Measurements from ENCODE around the gene BAX. TPM values are rescaled to one million over a fixed set of nuclear protein-coding genes. Genes with fewer than 3 reads are reported as not detected.
A peak's percentile ranks its signal among the peaks of the same experiment; 100 is the strongest.

BAX gene
- total RNA-seq, 4 donors from 2014 or later: 7.9 to 21.8 (median 18.0) TPM

DNA sequence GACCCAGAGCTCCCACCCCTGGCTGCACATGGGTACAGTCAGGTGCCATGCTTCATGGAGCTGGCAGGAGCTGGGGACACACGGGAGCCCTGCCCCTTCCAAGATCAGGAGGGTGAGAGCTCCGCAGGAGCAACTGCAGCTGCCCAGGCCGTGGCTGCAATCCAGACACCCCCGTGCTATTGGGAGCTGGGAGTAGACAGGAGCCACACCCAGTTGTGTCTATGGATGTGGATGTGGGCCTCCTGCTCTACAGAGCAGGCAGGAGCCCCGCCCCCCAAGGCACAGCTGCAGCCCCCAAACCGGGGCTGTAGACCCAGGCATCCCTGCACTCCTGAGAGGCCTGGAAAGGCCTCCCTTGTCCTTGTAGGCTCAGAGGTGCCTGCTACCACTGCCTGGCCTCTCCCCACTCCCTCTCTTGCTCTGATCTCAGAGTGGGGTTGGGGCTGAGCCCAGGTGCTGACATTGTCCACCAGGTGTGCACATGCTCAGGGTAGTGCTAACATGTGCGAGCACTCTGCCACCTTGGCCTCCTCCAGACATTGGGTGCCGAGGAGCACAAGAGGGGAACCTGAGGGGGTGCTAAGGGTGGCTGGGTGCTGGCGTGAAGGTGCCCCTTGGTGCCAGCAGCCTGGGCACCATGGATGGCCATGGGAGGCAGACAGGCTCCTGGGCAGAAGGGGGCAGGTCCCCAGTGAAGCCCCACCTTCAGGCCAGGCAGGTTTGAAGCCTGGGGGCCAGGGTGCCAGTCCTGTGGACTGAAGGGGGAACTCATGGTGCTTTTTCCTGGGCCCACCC is 8.0 kb upstream of the BAX start:
- Histone ChIP-seq H3K9me3 (no peaks in the 10 kb centered on the region), H3K27ac (no peak overlapping the region), H3K36me3 (no peaks in the 10 kb centered on the region), H3K4me3 (no peak overlapping the region), H3K27me3 (no peaks in the 10 kb centered on the region), H3K4me1 (no peaks in the 10 kb centered on the region)
- intact Hi-C loops (cut with DNase I; ENCODE audit: low total_unique reads): no loop called here
- peak in 1 of 2 donors; percentile 39 for ATAC-seq
- in situ Hi-C loops (cut with MboI; ENCODE audit: low sequenced_read_pairs in 4 of 4): no loop called here
- no peak for TF ChIP-seq POLR2A (IDR thresholded peaks at IDR 0.05)
- TF ChIP-seq, protein P1, sequence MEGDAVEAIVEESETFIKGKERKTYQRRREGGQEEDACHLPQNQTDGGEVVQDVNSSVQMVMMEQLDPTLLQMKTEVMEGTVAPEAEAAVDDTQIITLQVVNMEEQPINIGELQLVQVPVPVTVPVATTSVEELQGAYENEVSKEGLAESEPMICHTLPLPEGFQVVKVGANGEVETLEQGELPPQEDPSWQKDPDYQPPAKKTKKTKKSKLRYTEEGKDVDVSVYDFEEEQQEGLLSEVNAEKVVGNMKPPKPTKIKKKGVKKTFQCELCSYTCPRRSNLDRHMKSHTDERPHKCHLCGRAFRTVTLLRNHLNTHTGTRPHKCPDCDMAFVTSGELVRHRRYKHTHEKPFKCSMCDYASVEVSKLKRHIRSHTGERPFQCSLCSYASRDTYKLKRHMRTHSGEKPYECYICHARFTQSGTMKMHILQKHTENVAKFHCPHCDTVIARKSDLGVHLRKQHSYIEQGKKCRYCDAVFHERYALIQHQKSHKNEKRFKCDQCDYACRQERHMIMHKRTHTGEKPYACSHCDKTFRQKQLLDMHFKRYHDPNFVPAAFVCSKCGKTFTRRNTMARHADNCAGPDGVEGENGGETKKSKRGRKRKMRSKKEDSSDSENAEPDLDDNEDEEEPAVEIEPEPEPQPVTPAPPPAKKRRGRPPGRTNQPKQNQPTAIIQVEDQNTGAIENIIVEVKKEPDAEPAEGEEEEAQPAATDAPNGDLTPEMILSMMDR (IDR thresholded peaks at IDR 0.05 in 4 of 5, conservative IDR thresholded peaks at IDR 0.05 in 1 of 5): no peak
- DNase-seq: no peak

DNA sequence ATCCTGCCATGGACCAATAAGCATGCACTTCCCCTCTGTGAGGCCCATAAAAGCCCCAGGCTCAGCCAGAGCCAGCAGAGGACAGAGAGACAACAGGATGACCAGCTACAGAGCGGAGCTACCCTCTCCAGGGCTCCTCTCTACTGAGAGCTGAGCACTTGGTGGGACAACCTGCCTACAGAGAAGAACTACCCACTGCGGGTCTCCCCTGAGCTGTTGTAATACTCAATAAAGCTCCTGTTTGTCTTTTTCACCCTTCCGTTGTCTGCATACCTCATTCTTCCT is 7.5 kb upstream of the BAX start:
- no peak for DNase-seq
- Histone ChIP-seq H3K36me3 (no peaks in the 10 kb centered on the region), H3K4me1 (no peaks in the 10 kb centered on the region), H3K9me3 (no peaks in the 10 kb centered on the region), H3K4me3 (no peak overlapping the region), H3K27ac (no peak overlapping the region), H3K27me3 (no peaks in the 10 kb centered on the region)
- intact Hi-C loops (cut with DNase I; ENCODE audit: low total_unique reads) (no loop called here), in situ Hi-C loops (cut with MboI; ENCODE audit: low sequenced_read_pairs in 4 of 4) (no loop called here)
- TF ChIP-seq POLR2A (IDR thresholded peaks at IDR 0.05): no peak
- TF ChIP-seq, protein P1 (IDR thresholded peaks at IDR 0.05 in 4 of 5, conservative IDR thresholded peaks at IDR 0.05 in 1 of 5): no peak
- no peak for ATAC-seq

DNA sequence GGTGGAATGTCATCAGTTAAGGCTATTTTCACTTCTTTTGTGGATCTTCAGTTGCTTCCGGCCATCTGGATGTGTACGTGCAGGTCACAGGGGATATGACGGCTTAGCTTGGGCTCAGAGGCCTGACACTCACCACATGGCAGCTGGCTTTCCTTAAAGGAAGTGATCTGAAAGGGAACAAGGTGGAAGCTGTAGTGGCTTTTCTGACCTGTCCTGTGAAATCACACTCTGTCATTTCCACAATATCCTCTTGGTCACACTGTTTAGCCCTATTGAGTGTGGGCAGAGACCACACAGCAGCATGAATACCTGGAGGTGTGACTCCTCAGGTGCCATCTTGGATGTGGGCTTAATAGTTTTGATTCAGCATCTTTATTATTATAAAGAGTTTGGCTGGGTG is 4.5 kb upstream of the BAX start:
- in situ Hi-C loops (cut with MboI; ENCODE audit: low sequenced_read_pairs in 4 of 4): loop anchor here in 1 of 4 donors (25.0 kb wide), 1 partner anchor 88 kb away; the partner anchor contains the start of genes PLEKHA4 and PPP1R15A
- no peak overlapping the region for H3K27ac ChIP-seq
- intact Hi-C loops (cut with DNase I; ENCODE audit: low total_unique reads): loop anchor here (5.0 kb wide), 1 partner anchor 73 kb away; no protein-coding TSS in a partner anchor

DNA sequence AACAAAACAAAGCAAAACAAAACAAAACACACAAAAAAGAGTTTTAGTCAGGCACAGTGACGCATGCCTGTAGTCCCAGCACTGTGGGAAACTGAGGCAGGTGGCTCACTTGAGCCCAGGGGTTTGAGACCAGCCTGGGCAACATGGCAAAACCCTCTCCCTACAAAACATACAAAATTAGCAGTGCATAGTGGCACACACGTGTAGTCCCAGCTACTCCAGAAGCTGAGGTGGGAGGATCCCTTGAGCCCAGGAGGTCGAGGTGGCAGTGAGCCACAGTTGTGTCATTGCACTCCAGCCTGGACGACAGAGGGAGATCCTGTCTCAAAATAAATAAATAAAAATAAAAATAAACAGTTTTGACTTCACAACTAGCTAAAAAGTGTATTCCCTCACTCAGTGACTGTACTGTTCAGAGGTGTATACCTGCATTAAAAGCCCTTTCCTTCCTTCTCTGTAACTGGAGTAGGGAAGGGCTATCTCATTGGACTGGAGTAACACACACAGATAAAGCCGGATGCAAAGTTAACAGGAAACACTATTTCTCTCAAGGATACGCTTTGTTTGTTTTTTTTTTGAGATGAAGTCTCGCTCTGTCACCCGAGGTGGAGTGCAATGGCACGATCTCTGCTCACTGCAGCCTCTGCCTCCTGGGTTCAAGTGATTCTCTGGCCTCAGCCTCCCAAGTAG is 3.7 kb upstream of the BAX start:
- intact Hi-C loops (cut with DNase I; ENCODE audit: low total_unique reads): loop anchor here (5.0 kb wide), 1 partner anchor 74 kb away; no protein-coding TSS in a partner anchor
- no peaks in the 10 kb centered on the region for H3K27me3 ChIP-seq
- H3K9me3 ChIP-seq: no peaks in the 10 kb centered on the region
- in situ Hi-C loops (cut with MboI; ENCODE audit: low sequenced_read_pairs in 4 of 4): loop anchor here in 1 of 4 donors (25.0 kb wide), 1 partner anchor 89 kb away; the partner anchor contains the start of genes PLEKHA4 and PPP1R15A
- no peak overlapping the region for H3K4me3 ChIP-seq
- DNase-seq (no peak), ATAC-seq (no peak)
- peaks cover 9 to 12% of the 10 kb centered on the region in 2 donors for H3K4me1 ChIP-seq
- TF ChIP-seq, protein P1 (IDR thresholded peaks at IDR 0.05 in 4 of 5, conservative IDR thresholded peaks at IDR 0.05 in 1 of 5): no peak
- no peak for TF ChIP-seq POLR2A (IDR thresholded peaks at IDR 0.05)
- no peak overlapping the region for H3K27ac ChIP-seq
- H3K36me3 ChIP-seq: no peaks in the 10 kb centered on the region

More for the DNA sequence above, 4.5 kb upstream of the BAX start:
- Histone ChIP-seq H3K4me3 (no peak overlapping the region), H3K9me3 (no peaks in the 10 kb centered on the region), H3K36me3 (no peaks in the 10 kb centered on the region), H3K27me3 (no peaks in the 10 kb centered on the region), H3K4me1 (peaks cover 4 to 6% of the 10 kb centered on the region in 2 donors)
- TF ChIP-seq, protein P1 (IDR thresholded peaks at IDR 0.05 in 4 of 5, conservative IDR thresholded peaks at IDR 0.05 in 1 of 5): no peak
- no peak for TF ChIP-seq POLR2A (IDR thresholded peaks at IDR 0.05)
- ATAC-seq (no peak), DNase-seq (no peak)

Measured in gastrocnemius medialis (tissue), 4 donors.